ENCODE results near the gene KCNJ12.
"Not testable (repeated sequence)": the region's sequence is repeated elsewhere in the genome, so short reads cannot be mapped to it uniquely, and the experiment has no call there.

- TF ChIP-seq, protein P1, sequence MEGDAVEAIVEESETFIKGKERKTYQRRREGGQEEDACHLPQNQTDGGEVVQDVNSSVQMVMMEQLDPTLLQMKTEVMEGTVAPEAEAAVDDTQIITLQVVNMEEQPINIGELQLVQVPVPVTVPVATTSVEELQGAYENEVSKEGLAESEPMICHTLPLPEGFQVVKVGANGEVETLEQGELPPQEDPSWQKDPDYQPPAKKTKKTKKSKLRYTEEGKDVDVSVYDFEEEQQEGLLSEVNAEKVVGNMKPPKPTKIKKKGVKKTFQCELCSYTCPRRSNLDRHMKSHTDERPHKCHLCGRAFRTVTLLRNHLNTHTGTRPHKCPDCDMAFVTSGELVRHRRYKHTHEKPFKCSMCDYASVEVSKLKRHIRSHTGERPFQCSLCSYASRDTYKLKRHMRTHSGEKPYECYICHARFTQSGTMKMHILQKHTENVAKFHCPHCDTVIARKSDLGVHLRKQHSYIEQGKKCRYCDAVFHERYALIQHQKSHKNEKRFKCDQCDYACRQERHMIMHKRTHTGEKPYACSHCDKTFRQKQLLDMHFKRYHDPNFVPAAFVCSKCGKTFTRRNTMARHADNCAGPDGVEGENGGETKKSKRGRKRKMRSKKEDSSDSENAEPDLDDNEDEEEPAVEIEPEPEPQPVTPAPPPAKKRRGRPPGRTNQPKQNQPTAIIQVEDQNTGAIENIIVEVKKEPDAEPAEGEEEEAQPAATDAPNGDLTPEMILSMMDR (IDR thresholded peaks at IDR 0.05) = not testable (repeated sequence)
- TF ChIP-seq POLR2A (IDR thresholded peaks at IDR 0.05) = not testable (repeated sequence)
Observed at GRCh38 chr17:21413570-21414279, 37.6 kb downstream of the KCNJ12 start.
